H1 (cell line): ENCODE measurements around the gene THAP4. TPM values are rescaled to one million over a fixed set of nuclear protein-coding genes. Genes with fewer than 3 reads are reported as not detected.

Experiments
- CTCF ChIA-PET: fragments of 300-600 bp; sonication (Branson Sonifier 250); formaldehyde crosslinking; loops from one replicate; lab custom pipeline; 2021; ENCODE audit not compliant: partially characterized antibody; lab: Charles Lee
- POLR2A ChIA-PET: fragments of 300-600 bp; sonication (Branson Sonifier 250); formaldehyde crosslinking; loops from one replicate; lab custom pipeline; 2021; ENCODE audit warnings: inconsistent platforms; ENCODE audit not compliant: partially characterized antibody; lab: Charles Lee
- DNase-seq, 2 experiments: peaks; one replicate each; pipeline versions ENCODE4 v3.0.0 to v3.0.0-alpha.2; 2010 to 2022; ENCODE audit warnings: low spot score in 2 of 2, low read depth in 1 of 2, mixed read lengths in 1 of 2
- FAIRE-seq: peaks from 2 replicates; lab custom pipeline; 2011; peaks lifted over from hg19 to GRCh38; lab: Jason Lieb, UNC
- H2AFZ ChIP-seq: 2 replicates; pipeline ENCODE4 v1.8.1; 2012; ENCODE audit warnings: low read length, inconsistent platforms
- H2AK5ac ChIP-seq: 2 replicates; pipeline ENCODE4 v1.6.1; 2013; ENCODE audit warnings: low read depth, low read length
- H2BK120ac ChIP-seq: replicated peaks from 2 replicates; pipeline ENCODE3; 2013; ENCODE audit warnings: low read depth, low read length, inconsistent platforms
- H2BK12ac ChIP-seq: 2 replicates; pipeline ENCODE4 v1.6.1; 2013; ENCODE audit warnings: low read depth, low read length
- H2BK15ac ChIP-seq: 2 replicates; pipeline ENCODE4 v1.6.1; 2013; ENCODE audit warnings: low read length
- H2BK20ac ChIP-seq: 2 replicates; pipeline ENCODE4 v1.6.1; 2013; ENCODE audit warnings: low read length
- H2BK5ac ChIP-seq: 2 replicates; pipeline ENCODE4 v1.6.1; 2013; ENCODE audit warnings: low read depth, low read length
- H3K14ac ChIP-seq: 2 replicates; pipeline ENCODE4 v1.6.1; 2013; ENCODE audit warnings: inconsistent platforms; ENCODE audit not compliant: insufficient read length
- H3K18ac ChIP-seq: 2 replicates; pipeline ENCODE4 v1.6.1; 2013; ENCODE audit warnings: low read length; ENCODE audit errors: extremely low read depth
- H3K23ac ChIP-seq: 2 replicates; pipeline ENCODE4 v1.6.1; 2013; ENCODE audit warnings: inconsistent platforms; ENCODE audit not compliant: insufficient read length
- H3K23me2 ChIP-seq: 2 replicates; pipeline ENCODE4 v1.6.1; 2013; ENCODE audit warnings: low read depth, low read length
- H3K27ac ChIP-seq: 2 replicates; pipeline ENCODE4 v1.6.1; 2011; ENCODE audit warnings: low read depth, low read length, inconsistent platforms
- H3K27me3 ChIP-seq, 4 experiments: replicated peaks in 1 of 4; 1 replicate in 1 of 4; 2 replicates in 3 of 4; pipeline versions ENCODE4 v1.6.1 to v1.8.1; 2011 to 2013; ENCODE audit warnings: low read length in 3 of 4, mild to moderate bottlenecking in 3 of 4, inconsistent platforms in 2 of 4, mixed read lengths in 2 of 4, moderate library complexity in 1 of 4; ENCODE audit not compliant: control insufficient read depth in 3 of 4, insufficient read depth in 3 of 4; ENCODE audit errors: extremely low read depth in 1 of 4
- H3K36me3 ChIP-seq, 4 experiments: 2 replicates each; pipeline versions ENCODE4 v1.6.1 to v1.8.1; 2011 to 2013; ENCODE audit warnings: mild to moderate bottlenecking in 4 of 4, low read length in 3 of 4, moderate library complexity in 2 of 4, control low read depth in 1 of 4, inconsistent platforms in 1 of 4; ENCODE audit not compliant: insufficient read depth in 4 of 4, control insufficient read depth in 2 of 4
- H3K4ac ChIP-seq: replicated peaks from 2 replicates; pipeline ENCODE3; 2013; ENCODE audit warnings: low read length, low read depth, mixed read lengths, inconsistent platforms; ENCODE audit not compliant: insufficient read length
- H3K4me1 ChIP-seq, 4 experiments: replicated peaks in 1 of 4; 1 replicate in 1 of 4; 2 replicates in 3 of 4; pipeline versions ENCODE4 v1.6.1 to v1.8.1; 2011 to 2013; ENCODE audit warnings: low read length in 3 of 4, inconsistent platforms in 2 of 4, mixed read lengths in 1 of 4; ENCODE audit not compliant: insufficient read depth in 4 of 4, control insufficient read depth in 3 of 4
- H3K4me2 ChIP-seq, 2 experiments: 2 replicates each; pipeline versions ENCODE4 v1.6.1 to v1.8.1; 2011 to 2013; ENCODE audit warnings: low read depth in 2 of 2, low read length in 2 of 2, control low read depth in 1 of 2, inconsistent platforms in 1 of 2, mild to moderate bottlenecking in 1 of 2; ENCODE audit not compliant: insufficient read depth in 1 of 2
- H3K4me3 ChIP-seq, 4 experiments: fragments of 200-600, 300-600 bp in 1 of 4; sonication (generic), shearing (Covaris generic), sonication (Bioruptor Twin) in 1 of 4; 2 replicates each; pipeline versions ENCODE4 v1.5.1 to v1.8.1; 2011 to 2016; ENCODE audit warnings: low read length in 4 of 4, low read depth in 3 of 4, control low read depth in 2 of 4, inconsistent platforms in 2 of 4, mild to moderate bottlenecking in 2 of 4, mixed read lengths in 1 of 4, moderate library complexity in 1 of 4; ENCODE audit not compliant: insufficient read depth in 2 of 4; ENCODE audit errors: extremely low read depth in 1 of 4
- H3K56ac ChIP-seq: replicated peaks from 2 replicates; pipeline ENCODE3; 2013; ENCODE audit warnings: low read depth, mild to moderate bottlenecking, mixed read lengths, low read length, inconsistent platforms; ENCODE audit not compliant: insufficient read length
- H3K79me1 ChIP-seq: 2 replicates; pipeline ENCODE4 v1.6.1; 2013; ENCODE audit warnings: low read depth, low read length, control low read depth
- H3K79me2 ChIP-seq, 2 experiments: 2 replicates each; pipeline versions ENCODE4 v1.6.1 to v1.8.1; 2012 to 2013; ENCODE audit warnings: low read length in 2 of 2, mild to moderate bottlenecking in 2 of 2, inconsistent platforms in 1 of 2; ENCODE audit not compliant: insufficient read depth in 2 of 2, control insufficient read depth in 1 of 2
- H3K9ac ChIP-seq, 4 experiments: replicated peaks in 1 of 4; 1 replicate in 1 of 4; 2 replicates in 3 of 4; pipeline versions ENCODE4 v1.6.1 to v1.8.1; 2011 to 2013; ENCODE audit warnings: low read depth in 3 of 4, low read length in 3 of 4, control low read depth in 2 of 4, mild to moderate bottlenecking in 2 of 4, moderate library complexity in 2 of 4, inconsistent platforms in 1 of 4; ENCODE audit errors: extremely low read depth in 1 of 4
- H3K9me3 ChIP-seq, 2 experiments: 2 replicates each; pipeline versions ENCODE4 v1.6.1 to v1.8.1; 2012 to 2013; ENCODE audit warnings: mild to moderate bottlenecking in 2 of 2, moderate library complexity in 2 of 2, control low read depth in 1 of 2, inconsistent platforms in 1 of 2, low read depth in 1 of 2, low read length in 1 of 2, mixed read lengths in 1 of 2; ENCODE audit not compliant: insufficient read depth in 2 of 2
- H4K20me1 ChIP-seq, 2 experiments: replicated peaks in 1 of 2; 2 replicates each; pipeline versions ENCODE3 to v1.8.1; 2011 to 2013; ENCODE audit warnings: inconsistent platforms in 2 of 2, low read length in 2 of 2, mild to moderate bottlenecking in 1 of 2; ENCODE audit not compliant: insufficient read depth in 2 of 2, control insufficient read depth in 1 of 2
- H4K5ac ChIP-seq: 2 replicates; pipeline ENCODE4 v1.6.1; 2013; ENCODE audit warnings: low read length, low read depth, mixed read lengths, inconsistent platforms; ENCODE audit not compliant: insufficient read length
- H4K8ac ChIP-seq: 2 replicates; pipeline ENCODE4 v1.8.0; 2013; ENCODE audit warnings: mild to moderate bottlenecking, moderate library complexity, low read length, inconsistent platforms; ENCODE audit not compliant: insufficient read depth; ENCODE audit errors: extremely low read depth
- H4K91ac ChIP-seq: replicated peaks from 2 replicates; pipeline ENCODE3; 2013; ENCODE audit warnings: low read length, mixed read lengths, inconsistent platforms; ENCODE audit not compliant: insufficient read length
- HDAC2 ChIP-seq, 2 experiments: fragments of 300-600 bp in 1 of 2; sonication (generic) in 1 of 2; IDR thresholded peaks; 2 replicates each; pipeline ENCODE4 v1.6.1; 2011 to 2012; ENCODE audit warnings: low read depth in 2 of 2, low read length in 2 of 2, mild to moderate bottlenecking in 2 of 2, moderate library complexity in 2 of 2, borderline replicate concordance in 1 of 2, inconsistent platforms in 1 of 2
- HDAC6 ChIP-seq: IDR thresholded peaks from one replicate; pipeline ENCODE4 v1.7.1; 2012; ENCODE audit warnings: low read depth, mild to moderate bottlenecking, inconsistent platforms, low read length, moderate library complexity
- JUN ChIP-seq: IDR thresholded peaks from 2 replicates; pipeline ENCODE4 v1.6.1; 2011; ENCODE audit warnings: low read depth, mild to moderate bottlenecking, improper control_type of control experiment, low read length
- TCF12 ChIP-seq: IDR thresholded peaks from 2 replicates; pipeline ENCODE4 v1.6.1; 2011; ENCODE audit warnings: low read depth, mild to moderate bottlenecking, low read length
- WGBS, 2 experiments: shearing (Covaris generic) in 1 of 2; methylation state at CpG; one replicate each; pipeline versions ENCODE4 v1.1.6 to v1.1.7; 2013 to 2015; ENCODE audit warnings: low lambda C conversion rate in 2 of 2, mixed read lengths in 2 of 2, inconsistent platforms in 1 of 2, low coverage in 1 of 2, missing lambda C conversion rate in 1 of 2; ENCODE audit not compliant: insufficient replicate concordance in 2 of 2, insufficient coverage in 1 of 2, insufficient read length in 1 of 2; ENCODE audit errors: extremely low coverage in 1 of 2, missing lambda C conversion rate in 1 of 2; 5-methylcytosine and 5-hydroxymethylcytosine counted together
- polyA plus RNA-seq, 7 experiments: library from polyadenylated mRNA; depleted of rRNA in 3 of 7; stranded (reverse) in 5 of 7; unstranded in 2 of 7; fragments of >200 nt in 5 of 7; fragments of 200-250 nt in 2 of 7; gene quantifications; 1 replicate in 5 of 7; 2 replicates in 1 of 7; 4 replicates in 1 of 7; pipeline versions ENCODE4 v1.2.1 to v1.2.3, GENCODE V29; 2011 to 2013; ENCODE audit warnings: missing spikeins in 2 of 7, mixed read lengths in 2 of 7
- total RNA-seq: library from RNA; stranded (reverse); fragmentation: NEBNext Ultra II Directional; extraction: Animal tissue kit (Norgen Biotek cat#: 25700); gene quantifications from 2 replicates; pipeline ENCODE4 v1.2.1, GENCODE V29; 2021
- TF ChIP-seq, protein P1 (sequence below): IDR thresholded peaks from 2 replicates; pipeline ENCODE4 v1.6.1; 2012; ENCODE audit warnings: low read length, inconsistent platforms
- TF ChIP-seq, protein P2 (sequence below), 3 experiments: IDR thresholded peaks; 1 replicate in 2 of 3; 2 replicates in 1 of 3; pipeline versions ENCODE4 v1.5.1 to v1.6.1; 2011; ENCODE audit warnings: low read length in 3 of 3, mild to moderate bottlenecking in 3 of 3, inconsistent platforms in 2 of 3, low read depth in 1 of 3, moderate library complexity in 1 of 3; ENCODE audit not compliant: insufficient read depth in 1 of 3; ENCODE audit errors: control extremely low read depth in 1 of 3

The THAP4 gene
- total and polyA plus RNA-seq, 2 of the 8 experiments (the other 6 are each of a cell fraction or from before 2014, with no cell fraction given): 78.9 to 83.6 TPM

GRCh38 chr2:241564596-241565410 is 72.2 kb downstream of the THAP4 start:
- Histone ChIP-seq H2BK12ac (no peak overlapping the region), H3K36me3 (no peaks in the 10 kb centered on the region), H3K9ac (no peak overlapping the region), H3K9me3 (no peaks in the 10 kb centered on the region), H3K27me3 (peaks cover 0 to 1% (median 0%) of the 10 kb centered on the region in 4 experiments; a peak in 3 of 7 replicates), H3K27ac (no peak overlapping the region), H3K79me1 (peaks cover 5% of the 10 kb centered on the region), H2AFZ (no peak overlapping the region), H2BK5ac (no peak overlapping the region; the same call in 1 of the 2 replicates), H4K91ac (no peak overlapping the region), H2AK5ac (no peak overlapping the region), H4K20me1 (peaks cover 6 to 22% of the 10 kb centered on the region in 2 experiments), H3K23ac (no peak overlapping the region), H3K56ac (no peak overlapping the region), H2BK20ac (no peak overlapping the region), H4K5ac (no peak overlapping the region), H2BK15ac (no peak overlapping the region), H4K8ac (peak overlapping the region; percentile 25; the same call in 1 of the 2 replicates), H3K4ac (no peak overlapping the region), H2BK120ac (no peak overlapping the region), H3K14ac (no peak overlapping the region), H3K4me2 (no peak overlapping the region), H3K23me2 (peaks cover 1% of the 10 kb centered on the region; the same call in 1 of the 2 replicates), H3K79me2 (peaks cover 0 to 5% of the 10 kb centered on the region in 2 experiments; a peak in 1 of 4 replicates), H3K18ac (no peak overlapping the region), H3K4me3 (no peak overlapping the region), H3K4me1 (peaks cover 0 to 7% (median 4%) of the 10 kb centered on the region in 4 experiments; a peak in 5 of 7 replicates)
- POLR2A ChIA-PET: interaction anchor here (0.9 kb wide), 2 partner anchors 9 to 22 kb away, joined by 3 to 4 read pairs; no protein-coding TSS in a partner anchor
- CTCF ChIA-PET: interaction anchor here (0.6 to 3.0 kb wide), 4 partner anchors 9 to 53 kb away, joined by 3 to 9 read pairs (median 3); no protein-coding TSS in a partner anchor
- FAIRE-seq: no peak
- no peak for DNase-seq
- 92% methylated on average over 7 of the region's 36 CpGs; no CpG with 5 or more reads in 1 of the 2 experiments for WGBS, 2 experiments
- TF ChIP-seq TCF12: no peak
- TF ChIP-seq, protein P1, sequence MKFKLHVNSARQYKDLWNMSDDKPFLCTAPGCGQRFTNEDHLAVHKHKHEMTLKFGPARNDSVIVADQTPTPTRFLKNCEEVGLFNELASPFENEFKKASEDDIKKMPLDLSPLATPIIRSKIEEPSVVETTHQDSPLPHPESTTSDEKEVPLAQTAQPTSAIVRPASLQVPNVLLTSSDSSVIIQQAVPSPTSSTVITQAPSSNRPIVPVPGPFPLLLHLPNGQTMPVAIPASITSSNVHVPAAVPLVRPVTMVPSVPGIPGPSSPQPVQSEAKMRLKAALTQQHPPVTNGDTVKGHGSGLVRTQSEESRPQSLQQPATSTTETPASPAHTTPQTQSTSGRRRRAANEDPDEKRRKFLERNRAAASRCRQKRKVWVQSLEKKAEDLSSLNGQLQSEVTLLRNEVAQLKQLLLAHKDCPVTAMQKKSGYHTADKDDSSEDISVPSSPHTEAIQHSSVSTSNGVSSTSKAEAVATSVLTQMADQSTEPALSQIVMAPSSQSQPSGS: no peak
- TF ChIP-seq, protein P2, sequence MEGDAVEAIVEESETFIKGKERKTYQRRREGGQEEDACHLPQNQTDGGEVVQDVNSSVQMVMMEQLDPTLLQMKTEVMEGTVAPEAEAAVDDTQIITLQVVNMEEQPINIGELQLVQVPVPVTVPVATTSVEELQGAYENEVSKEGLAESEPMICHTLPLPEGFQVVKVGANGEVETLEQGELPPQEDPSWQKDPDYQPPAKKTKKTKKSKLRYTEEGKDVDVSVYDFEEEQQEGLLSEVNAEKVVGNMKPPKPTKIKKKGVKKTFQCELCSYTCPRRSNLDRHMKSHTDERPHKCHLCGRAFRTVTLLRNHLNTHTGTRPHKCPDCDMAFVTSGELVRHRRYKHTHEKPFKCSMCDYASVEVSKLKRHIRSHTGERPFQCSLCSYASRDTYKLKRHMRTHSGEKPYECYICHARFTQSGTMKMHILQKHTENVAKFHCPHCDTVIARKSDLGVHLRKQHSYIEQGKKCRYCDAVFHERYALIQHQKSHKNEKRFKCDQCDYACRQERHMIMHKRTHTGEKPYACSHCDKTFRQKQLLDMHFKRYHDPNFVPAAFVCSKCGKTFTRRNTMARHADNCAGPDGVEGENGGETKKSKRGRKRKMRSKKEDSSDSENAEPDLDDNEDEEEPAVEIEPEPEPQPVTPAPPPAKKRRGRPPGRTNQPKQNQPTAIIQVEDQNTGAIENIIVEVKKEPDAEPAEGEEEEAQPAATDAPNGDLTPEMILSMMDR (IDR thresholded peaks at IDR 0.05; ENCODE audit: control extremely low read depth in 1 of 3, insufficient read depth in 1 of 3, low read depth in 1 of 3, low read length in 3 of 3): no peak
- no peak for TF ChIP-seq JUN
- TF ChIP-seq HDAC2 (IDR thresholded peaks at IDR 0.05; ENCODE audit: borderline replicate concordance in 1 of 2, low read depth in 2 of 2, low read length in 2 of 2): no peak
- no peak for TF ChIP-seq HDAC6
